ENCODE data around the gene PTPRA. TPM values are rescaled to one million over a fixed set of nuclear protein-coding genes. Genes with fewer than 3 reads are reported as not detected.

The PTPRA gene
- total RNA-seq, 1 experiment from 2014 or later: 45.2 TPM

GRCh38 chr20:2889209-2889608, 15.9 kb downstream of the PTPRA start:
- no CpG with 5 or more reads among the region's 1 CpG for WGBS (ENCODE audit: extremely low coverage, insufficient read length, low lambda C conversion rate)
- no peak for TF ChIP-seq CTCF (conservative IDR thresholded peaks at IDR 0.05)
- Histone ChIP-seq H2AK5ac (ENCODE audit: insufficient read length, low read length) (no peak overlapping the region), H4K5ac (ENCODE audit: insufficient read length, low read depth, low read length) (no peak overlapping the region), H4K91ac (ENCODE audit: insufficient read length, low read depth, low read length) (no peak overlapping the region), H3K27ac (ENCODE audit: insufficient read length, low read depth, low read length) (no peak overlapping the region), H4K20me1 (ENCODE audit: control insufficient read depth, insufficient read depth, insufficient read length) (no peaks in the 10 kb centered on the region), H3K4me1 (ENCODE audit: insufficient read depth, low read length) (no peaks in the 10 kb centered on the region), H3K23me2 (ENCODE audit: insufficient read length, low read depth, low read length, poor library complexity, severe bottlenecking) (no peaks in the 10 kb centered on the region), H2BK20ac (ENCODE audit: low read depth, low read length, poor library complexity, severe bottlenecking) (no peak overlapping the region), H3K9ac (ENCODE audit: extremely low read depth, insufficient read length, low read length) (no peak overlapping the region), H3K79me1 (ENCODE audit: insufficient read depth, low read depth, low read length, poor library complexity, severe bottlenecking) (peaks cover 14% of the 10 kb centered on the region), H3K9me3 (ENCODE audit: control insufficient read depth, low read depth, low read length) (no peaks in the 10 kb centered on the region), H4K8ac (replicated peaks; ENCODE audit: insufficient read length, low read depth, low read length) (no peak overlapping the region), H3K56ac (ENCODE audit: insufficient read length, low read depth, low read length) (no peak overlapping the region), H2BK120ac (ENCODE audit: low read depth, low read length, poor library complexity, severe bottlenecking) (no peak overlapping the region), H3T11ph (ENCODE audit: low read length) (no peak overlapping the region), H3K4me2 (ENCODE audit: insufficient read depth, insufficient read length, low read length) (no peak overlapping the region), H3K18ac (ENCODE audit: insufficient read length, low read depth, low read length) (no peak overlapping the region), H3K27me3 (ENCODE audit: insufficient read depth, low read length) (no peaks in the 10 kb centered on the region), H2AFZ (ENCODE audit: low read length) (no peak overlapping the region), H3K23ac (ENCODE audit: insufficient read length, low read depth, low read length) (no peak overlapping the region), H3K14ac (ENCODE audit: insufficient read depth, low read length) (no peak overlapping the region), H2BK12ac (ENCODE audit: insufficient read length, low read depth, low read length) (no peak overlapping the region), H2BK15ac (ENCODE audit: low read depth, low read length) (no peak overlapping the region), H2BK5ac (ENCODE audit: insufficient read length, low read length) (no peak overlapping the region), H3K4ac (ENCODE audit: low read depth, low read length) (no peak overlapping the region), H3K79me2 (ENCODE audit: insufficient read depth, low read length) (peaks cover 20% of the 10 kb centered on the region)
- no peaks in the 10 kb centered on the region for H3K27me3 Mint-ChIP-seq (ENCODE audit: low read depth)
- no peaks in the 10 kb centered on the region for H3K4me1 Mint-ChIP-seq
- no peak overlapping the region for H3K4me3 Mint-ChIP-seq
- no peak overlapping the region for H3K27ac Mint-ChIP-seq
- DNase-seq: no peak
- no peaks in the 10 kb centered on the region for H3K9me3 Mint-ChIP-seq
- H3K36me3 Mint-ChIP-seq (ENCODE audit: insufficient read depth in 1 of 3, low read depth in 3 of 3): peaks cover 0 to 1% (median 0%) of the 10 kb centered on the region in 3 experiments; a peak in 2 of 7 replicates
